Erythroblast (primary cell): ENCODE results near the gene CPA5.

Source experiments
- DNase-seq, 2 experiments: peaks; one replicate each; lab custom pipeline; 2025; lab: John Stamatoyannopoulos, UW
- GATA1 ChIP-seq: IDR thresholded peaks from 2 replicates; pipeline ENCODE4 v1.6.1; 2011; ENCODE audit warnings: low read depth, mild to moderate bottlenecking, control low read depth, low read length, moderate library complexity
- POLR2A ChIP-seq: IDR thresholded peaks from 2 replicates; pipeline ENCODE4 v1.6.1; 2011; ENCODE audit warnings: mild to moderate bottlenecking, low read length

Gene CPA5

GRCh38 chr7:130344271-130344866 lies at the start of gene CPA5:
Gene CPA5, plus strand, starts transcription at chr7:130344816. Its CDS starts 1,670 bp downstream, at chr7:130346486.
- no peak for DNase-seq
- TF ChIP-seq POLR2A (no peak), GATA1 (no peak)

DNA sequence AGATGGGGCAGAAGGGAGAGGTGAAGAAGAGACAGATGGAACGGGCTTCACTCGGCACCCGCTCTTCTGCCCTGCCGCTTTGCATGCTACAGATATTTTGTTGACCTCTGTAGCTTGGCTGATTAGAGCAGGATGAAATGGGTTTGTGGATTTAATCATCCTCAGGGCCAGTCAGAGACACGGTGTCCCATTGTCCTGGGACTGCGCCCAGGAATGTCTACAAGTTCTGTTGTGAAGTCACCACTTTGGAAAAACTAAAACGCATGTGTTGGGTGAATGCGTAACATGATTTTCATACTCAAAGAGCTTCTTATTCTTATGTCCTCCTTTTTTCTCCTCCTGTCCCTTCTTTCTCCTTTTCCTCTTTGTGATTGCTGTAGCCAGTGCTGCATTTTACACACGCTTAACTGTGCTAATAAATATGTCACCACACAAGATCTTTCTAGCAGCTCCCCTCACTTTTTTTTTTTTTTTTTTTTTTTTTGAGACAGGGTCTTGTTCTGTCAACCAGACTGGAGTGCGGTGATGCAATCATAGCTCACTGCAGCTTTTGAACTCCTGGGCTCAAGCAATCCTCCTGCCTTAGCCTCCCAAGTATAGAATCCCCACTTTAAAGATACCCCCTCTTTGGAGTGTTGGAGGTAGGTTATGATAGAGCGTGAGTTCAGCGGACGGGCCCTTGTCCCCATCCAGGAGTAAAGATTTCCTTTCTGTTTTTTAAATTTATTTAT lies 48.2 kb upstream of the CPA5 start:
- no peak for DNase-seq
- TF ChIP-seq GATA1: no peak
- TF ChIP-seq POLR2A: no peak

DNA sequence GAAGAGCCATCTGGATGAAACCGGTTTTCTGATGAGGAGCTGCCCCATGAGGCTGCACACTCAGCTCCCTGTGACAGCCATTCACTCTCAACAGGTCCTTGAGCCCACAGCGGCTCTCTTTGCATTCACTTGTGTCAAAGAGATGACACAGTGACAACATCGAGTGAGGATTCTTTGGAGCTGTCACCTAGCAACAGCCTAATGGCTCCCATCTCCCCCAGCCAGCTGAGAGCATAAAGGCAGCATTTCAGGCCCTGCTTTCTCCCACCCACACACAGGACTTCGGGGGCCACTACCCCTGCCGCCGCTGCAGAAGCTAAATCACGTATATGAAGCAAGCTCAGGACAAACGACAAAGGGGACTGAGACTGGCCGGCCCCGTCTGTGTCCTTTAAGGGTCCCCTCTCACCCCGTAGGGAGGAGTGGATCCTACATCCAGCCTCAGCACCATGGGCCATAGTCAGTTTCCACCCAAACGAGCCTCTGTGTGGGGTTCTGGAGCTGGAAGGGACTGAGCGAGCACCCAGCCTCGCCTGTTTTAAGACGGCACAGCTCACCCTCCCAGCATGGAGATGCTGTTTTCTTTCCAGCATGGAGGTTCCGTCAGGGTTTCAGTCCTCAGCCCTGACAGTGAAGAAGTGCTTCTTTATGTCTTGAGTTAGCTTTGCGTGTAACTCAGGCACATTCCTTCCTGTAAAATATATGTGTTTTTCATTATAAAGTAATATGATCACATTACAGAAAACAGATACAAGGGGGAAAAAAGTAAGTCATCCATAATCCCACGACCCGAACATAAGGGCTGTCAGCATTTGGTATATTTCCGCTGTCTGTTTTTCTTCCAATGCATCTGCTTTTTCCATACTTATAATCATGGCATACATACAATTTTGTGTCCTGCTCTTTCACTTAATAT lies 46.7 kb upstream of the CPA5 start:
- no peak for TF ChIP-seq GATA1
- no peak for TF ChIP-seq POLR2A
- DNase-seq: no peak

GRCh38 chr7:130298544-130299326 lies 45.9 kb upstream of the CPA5 start:
- no peak for DNase-seq
- TF ChIP-seq POLR2A (no peak), GATA1 (no peak)

GRCh38 chr7:130299866-130300265 lies 44.8 kb upstream of the CPA5 start:
- TF ChIP-seq POLR2A: no peak
- TF ChIP-seq GATA1: no peak
- DNase-seq: no peak

GRCh38 chr7:130301501-130302020 lies 43.1 kb upstream of the CPA5 start:
- DNase-seq: no peak
- TF ChIP-seq GATA1 (no peak), POLR2A (no peak)

DNA sequence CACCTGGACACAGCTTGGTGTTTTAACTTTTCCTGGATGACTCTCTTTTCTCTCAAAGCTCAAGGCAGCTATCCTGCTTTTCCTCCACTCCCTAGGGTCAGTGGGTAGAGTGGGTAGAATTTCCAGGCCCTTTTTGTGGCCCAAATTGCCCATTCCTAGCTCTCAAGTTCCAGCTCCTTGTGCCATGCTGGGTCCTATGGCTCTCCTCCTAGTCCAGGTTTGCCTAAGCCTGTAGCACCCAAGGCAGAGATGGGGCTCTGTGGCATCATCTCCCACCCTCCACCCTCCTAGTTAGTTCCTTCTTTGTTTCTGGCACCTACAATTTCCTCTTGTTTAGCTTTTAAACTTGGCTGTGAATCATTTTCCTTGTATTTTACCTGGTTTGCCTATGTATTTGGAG lies 42.0 kb upstream of the CPA5 start:
- TF ChIP-seq GATA1 (no peak), POLR2A (no peak)
- DNase-seq: no peak

- no peak for DNase-seq
- TF ChIP-seq POLR2A (no peak), GATA1 (no peak)
Observed at GRCh38 chr7:130303127-130303526, 41.5 kb upstream of the CPA5 start.

GRCh38 chr7:130303551-130303950 lies 41.1 kb upstream of the CPA5 start:
- no peak for DNase-seq
- TF ChIP-seq POLR2A (no peak), GATA1 (no peak)

- TF ChIP-seq GATA1 (no peak), POLR2A (no peak)
- no peak for DNase-seq
Observed at GRCh38 chr7:130303982-130304381, 40.6 kb upstream of the CPA5 start.

DNA sequence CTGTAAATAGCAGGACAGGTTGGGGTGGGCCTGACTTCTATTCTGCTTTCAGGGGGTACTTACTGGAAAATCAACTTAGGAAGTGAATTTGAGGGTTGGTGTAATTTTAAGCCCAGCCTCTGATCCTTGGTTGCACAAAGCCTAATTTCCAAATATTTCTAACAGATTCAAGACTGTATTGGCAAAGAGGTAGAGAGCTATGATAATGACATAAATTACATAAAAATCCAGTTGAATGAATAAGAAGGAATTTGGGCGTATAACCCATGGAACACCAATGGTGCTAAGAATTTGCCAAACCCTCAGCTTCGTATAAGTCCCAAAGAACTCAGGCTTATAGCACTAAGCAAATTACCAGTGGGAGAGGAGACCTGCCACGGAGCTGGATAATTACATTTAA lies 39.7 kb upstream of the CPA5 start:
- DNase-seq: no peak
- TF ChIP-seq POLR2A: no peak
- TF ChIP-seq GATA1: no peak

- no peak for TF ChIP-seq POLR2A
- TF ChIP-seq GATA1: no peak
- no peak for DNase-seq
Observed at GRCh38 chr7:130305433-130306042, 39.1 kb upstream of the CPA5 start.

DNA sequence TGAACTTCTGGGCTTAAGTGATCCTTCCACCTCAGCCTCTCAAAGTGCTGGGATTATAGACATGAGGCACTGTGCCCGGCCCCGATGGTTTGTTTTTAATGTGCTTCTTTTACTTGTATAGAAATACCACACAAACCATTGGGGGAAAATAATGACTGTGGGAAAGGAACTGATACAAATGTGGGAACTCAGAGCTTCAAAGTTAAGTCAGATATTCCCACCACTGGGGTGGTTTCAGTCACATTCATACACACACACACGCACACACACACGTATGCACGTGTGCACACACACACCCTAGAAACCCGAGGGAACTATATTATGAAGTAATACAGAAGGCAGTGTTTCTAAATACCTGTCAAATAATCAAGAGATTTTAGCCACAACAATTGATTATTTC lies 34.6 kb upstream of the CPA5 start:
- TF ChIP-seq POLR2A: no peak
- TF ChIP-seq GATA1: no peak
- DNase-seq: no peak
